ENCODE data around the gene STAM. TPM values are rescaled to one million over a fixed set of nuclear protein-coding genes. Genes with fewer than 3 reads are reported as not detected.

The STAM gene
- total and polyA plus RNA-seq, 10 donors = 5.6 to 28.6 (median 20.3) TPM

DNA sequence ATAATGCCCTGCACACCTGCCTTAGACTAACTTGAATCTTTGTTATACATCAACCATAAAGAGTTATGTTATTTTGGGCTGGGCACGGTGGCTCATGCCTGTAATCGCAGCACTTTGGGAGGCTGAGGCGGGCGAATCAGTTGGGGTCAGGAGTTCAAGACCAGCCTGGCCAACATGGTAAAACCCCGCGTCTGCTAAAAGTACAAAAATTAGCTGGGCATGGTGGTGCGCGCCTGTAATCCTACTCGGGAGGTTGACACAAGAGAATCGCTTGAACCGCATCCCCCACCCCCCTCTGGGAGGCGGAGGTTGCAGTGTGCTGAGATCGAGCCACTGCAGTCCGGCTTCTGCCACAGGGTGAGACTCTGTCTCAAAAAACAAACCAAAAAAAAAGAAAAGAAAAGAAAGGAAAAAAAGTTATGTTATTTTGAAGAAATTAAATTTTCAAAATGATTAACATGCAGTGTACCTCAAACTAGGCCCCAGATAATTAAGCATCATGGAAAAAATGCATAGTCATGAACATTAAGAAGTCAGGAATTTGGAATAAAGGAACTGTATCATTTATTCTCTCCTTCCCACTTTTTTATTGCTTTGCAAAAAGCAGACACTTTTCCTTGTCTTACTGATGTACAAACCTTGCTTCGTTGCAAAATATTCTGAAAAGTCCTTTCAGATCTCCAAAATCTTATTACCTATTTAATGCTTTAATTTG lies 43.3 kb downstream of the STAM start:
- no peak for DNase-seq
- no peak overlapping the region for H3K27ac ChIP-seq
- no peaks in the 10 kb centered on the region for H3K9me3 ChIP-seq
- no peaks in the 10 kb centered on the region for H3K27me3 ChIP-seq (replicated peaks in 1 of 7)
- intact Hi-C loops (cut with DNase I; ENCODE audit: low total_unique reads) = no loop called here
- no peak overlapping the region for H3K4me3 ChIP-seq
- 91 to 98% (median 94%) methylated on average over 15 of the region's 15 CpGs for WGBS, 5 donors
- peaks cover 2 to 21% (median 8%) of the 10 kb centered on the region in 6 donors for H3K4me1 ChIP-seq
- peaks cover 0 to 57% (median 5%) of the 10 kb centered on the region in 6 donors for H3K36me3 ChIP-seq
- TF ChIP-seq POLR2AphosphoS5 (IDR thresholded peaks at IDR 0.05) = no peak
- TF ChIP-seq, protein P1, sequence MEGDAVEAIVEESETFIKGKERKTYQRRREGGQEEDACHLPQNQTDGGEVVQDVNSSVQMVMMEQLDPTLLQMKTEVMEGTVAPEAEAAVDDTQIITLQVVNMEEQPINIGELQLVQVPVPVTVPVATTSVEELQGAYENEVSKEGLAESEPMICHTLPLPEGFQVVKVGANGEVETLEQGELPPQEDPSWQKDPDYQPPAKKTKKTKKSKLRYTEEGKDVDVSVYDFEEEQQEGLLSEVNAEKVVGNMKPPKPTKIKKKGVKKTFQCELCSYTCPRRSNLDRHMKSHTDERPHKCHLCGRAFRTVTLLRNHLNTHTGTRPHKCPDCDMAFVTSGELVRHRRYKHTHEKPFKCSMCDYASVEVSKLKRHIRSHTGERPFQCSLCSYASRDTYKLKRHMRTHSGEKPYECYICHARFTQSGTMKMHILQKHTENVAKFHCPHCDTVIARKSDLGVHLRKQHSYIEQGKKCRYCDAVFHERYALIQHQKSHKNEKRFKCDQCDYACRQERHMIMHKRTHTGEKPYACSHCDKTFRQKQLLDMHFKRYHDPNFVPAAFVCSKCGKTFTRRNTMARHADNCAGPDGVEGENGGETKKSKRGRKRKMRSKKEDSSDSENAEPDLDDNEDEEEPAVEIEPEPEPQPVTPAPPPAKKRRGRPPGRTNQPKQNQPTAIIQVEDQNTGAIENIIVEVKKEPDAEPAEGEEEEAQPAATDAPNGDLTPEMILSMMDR (IDR thresholded peaks at IDR 0.05 in 8 of 11, conservative IDR thresholded peaks at IDR 0.05 in 3 of 11) = no peak
- no peak for TF ChIP-seq POLR2A (IDR thresholded peaks at IDR 0.05)

DNA sequence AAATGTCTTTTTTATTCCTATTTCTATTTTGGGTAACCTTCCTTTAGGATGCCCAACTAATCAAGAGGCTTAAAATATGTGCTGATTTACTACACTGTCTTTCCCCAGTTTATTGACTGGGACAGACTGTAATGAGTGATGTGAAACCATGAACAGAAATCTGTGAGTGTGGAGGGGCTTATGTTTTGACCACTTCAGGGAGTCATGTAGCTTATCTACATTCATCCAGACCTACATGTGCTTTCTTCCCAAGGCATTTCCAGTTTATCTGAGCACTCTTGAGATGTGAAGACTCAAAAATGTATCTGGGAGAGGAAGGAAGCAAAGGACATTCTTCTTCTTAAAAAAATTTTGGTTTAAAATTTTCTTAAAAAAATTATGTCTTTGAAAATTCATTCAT lies 45.2 kb downstream of the STAM start:
- no peak for DNase-seq
- no peaks in the 10 kb centered on the region for H3K27me3 ChIP-seq (replicated peaks in 1 of 7)
- TF ChIP-seq POLR2AphosphoS5 (IDR thresholded peaks at IDR 0.05) (no peak), POLR2A (IDR thresholded peaks at IDR 0.05) (no peak)
- TF ChIP-seq, protein P1 (IDR thresholded peaks at IDR 0.05 in 8 of 11, conservative IDR thresholded peaks at IDR 0.05 in 3 of 11) = no peak
- H3K4me3 ChIP-seq = no peak overlapping the region
- H3K4me1 ChIP-seq = peaks cover 0 to 9% (median 4%) of the 10 kb centered on the region in 6 donors
- intact Hi-C loops (cut with DNase I; ENCODE audit: low total_unique reads) = no loop called here
- H3K9me3 ChIP-seq = no peaks in the 10 kb centered on the region
- peaks cover 0 to 73% (median 5%) of the 10 kb centered on the region in 6 donors for H3K36me3 ChIP-seq
- H3K27ac ChIP-seq = no peak overlapping the region

DNA sequence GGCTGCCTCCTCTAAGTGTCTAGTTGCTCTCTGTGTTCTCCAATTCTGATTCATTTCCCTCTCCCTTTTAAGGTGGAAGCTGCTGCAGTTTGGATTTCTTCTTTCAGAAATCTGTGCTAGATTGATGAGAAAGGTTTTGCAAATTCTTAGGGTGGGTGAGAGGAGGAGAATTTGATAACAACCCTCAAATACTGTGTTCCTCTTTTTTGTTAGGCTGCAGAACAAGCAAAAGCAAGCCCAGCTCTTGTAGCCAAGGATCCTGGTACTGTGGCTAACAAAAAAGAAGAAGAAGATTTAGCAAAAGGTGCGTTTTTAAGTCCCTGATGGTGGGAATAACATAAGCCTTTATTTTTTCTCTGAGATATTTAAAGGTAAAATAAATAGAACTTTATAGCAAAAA lies 49.1 kb downstream of the STAM start:
- peaks cover 0 to 7% (median 4%) of the 10 kb centered on the region in 6 donors for H3K4me1 ChIP-seq
- no peak overlapping the region for H3K27ac ChIP-seq
- H3K27me3 ChIP-seq (replicated peaks in 1 of 7) = no peaks in the 10 kb centered on the region
- DNase-seq = no peak
- TF ChIP-seq POLR2A (IDR thresholded peaks at IDR 0.05) = no peak
- H3K36me3 ChIP-seq = peaks cover 0 to 95% (median 18%) of the 10 kb centered on the region in 6 donors
- no peaks in the 10 kb centered on the region for H3K9me3 ChIP-seq
- intact Hi-C loops (cut with DNase I; ENCODE audit: low total_unique reads) = no loop called here
- H3K4me3 ChIP-seq = no peak overlapping the region
- 47 to 68% (median 60%) methylated on average over 1 of the region's 1 CpG for WGBS, 5 donors

DNA sequence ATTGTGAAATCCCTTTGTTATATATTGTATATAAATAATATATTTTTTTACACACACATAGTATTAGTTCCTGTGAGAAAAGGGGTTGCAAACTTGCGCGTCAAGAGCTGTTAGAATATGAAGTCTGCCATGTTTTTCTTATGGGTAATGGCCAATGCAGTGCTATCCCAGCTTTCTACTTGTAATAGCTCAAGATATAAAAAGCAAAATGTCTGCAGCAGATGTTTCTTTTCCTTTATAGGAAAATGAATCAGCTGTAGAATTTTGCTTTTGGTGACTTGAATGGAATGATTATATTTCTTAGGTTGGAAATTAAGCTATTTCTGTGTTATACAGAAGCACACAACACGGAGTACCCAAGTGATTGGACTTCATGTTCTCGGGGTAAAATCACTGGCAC lies 54.7 kb downstream of the STAM start:
- no peaks in the 10 kb centered on the region for H3K9me3 ChIP-seq
- no peak overlapping the region for H3K4me3 ChIP-seq
- no peaks in the 10 kb centered on the region for H3K27me3 ChIP-seq (replicated peaks in 1 of 7)
- 96 to 100% (median 98%) methylated on average over 4 of the region's 4 CpGs for WGBS, 5 donors
- no peaks in the 10 kb centered on the region for H3K4me1 ChIP-seq
- TF ChIP-seq, protein P1 (IDR thresholded peaks at IDR 0.05 in 8 of 11, conservative IDR thresholded peaks at IDR 0.05 in 3 of 11) = no peak
- TF ChIP-seq POLR2AphosphoS5 (IDR thresholded peaks at IDR 0.05) (no peak), POLR2A (IDR thresholded peaks at IDR 0.05) (no peak)
- no peak overlapping the region for H3K27ac ChIP-seq
- intact Hi-C loops (cut with DNase I; ENCODE audit: low total_unique reads) = no loop called here
- peaks cover 0 to 91% (median 24%) of the 10 kb centered on the region in 6 donors for H3K36me3 ChIP-seq
- DNase-seq = no peak

All from spleen (tissue), 11 donors.